Skeletal muscle tissue (tissue), 4 donors: ENCODE data around the gene RBM23. TPM values are rescaled to one million over a fixed set of nuclear protein-coding genes. Genes with fewer than 3 reads are reported as not detected.

ENCODE experiments used
- H3K27ac ChIP-seq: one replicate; pipeline ENCODE4 v1.7.0; 2013; ENCODE audit warnings: mild to moderate bottlenecking, low read depth, low read length, inconsistent platforms
- H3K27me3 ChIP-seq, 3 donors: one replicate each; pipeline ENCODE4 v1.7.0; 2013; ENCODE audit warnings: low read length in 3 of 3; ENCODE audit not compliant: control insufficient read depth in 3 of 3, insufficient read depth in 3 of 3
- H3K36me3 ChIP-seq, 3 donors: one replicate each; pipeline ENCODE4 v1.7.0; 2013; ENCODE audit warnings: low read length in 3 of 3; ENCODE audit not compliant: control insufficient read depth in 3 of 3, insufficient read depth in 3 of 3
- H3K4me1 ChIP-seq, 3 donors: one replicate each; pipeline ENCODE4 v1.7.0; 2013; ENCODE audit warnings: low read length in 3 of 3, mild to moderate bottlenecking in 3 of 3; ENCODE audit not compliant: control insufficient read depth in 3 of 3, insufficient read depth in 3 of 3
- H3K4me3 ChIP-seq, 3 donors: one replicate each; pipeline ENCODE4 v1.7.0; 2013; ENCODE audit warnings: low read length in 3 of 3
- H3K9ac ChIP-seq, 3 donors: one replicate each; pipeline ENCODE4 v1.7.0; 2013; ENCODE audit warnings: low read length in 3 of 3, mild to moderate bottlenecking in 3 of 3, moderate library complexity in 2 of 3, low read depth in 1 of 3
- H3K9me3 ChIP-seq, 3 donors: one replicate each; pipeline ENCODE4 v1.7.0; 2013; ENCODE audit warnings: low read length in 3 of 3; ENCODE audit not compliant: control insufficient read depth in 3 of 3
- total RNA-seq: library from RNA; depleted of rRNA; stranded (reverse); fragments of >200 nt; gene quantifications from one replicate; pipeline ENCODE4 v1.2.3, GENCODE V29; 2014
- donor health status: Osteomylitis.

RBM23 gene
- total RNA-seq, 1 donor from 2014 or later, result 66.8 TPM

DNA sequence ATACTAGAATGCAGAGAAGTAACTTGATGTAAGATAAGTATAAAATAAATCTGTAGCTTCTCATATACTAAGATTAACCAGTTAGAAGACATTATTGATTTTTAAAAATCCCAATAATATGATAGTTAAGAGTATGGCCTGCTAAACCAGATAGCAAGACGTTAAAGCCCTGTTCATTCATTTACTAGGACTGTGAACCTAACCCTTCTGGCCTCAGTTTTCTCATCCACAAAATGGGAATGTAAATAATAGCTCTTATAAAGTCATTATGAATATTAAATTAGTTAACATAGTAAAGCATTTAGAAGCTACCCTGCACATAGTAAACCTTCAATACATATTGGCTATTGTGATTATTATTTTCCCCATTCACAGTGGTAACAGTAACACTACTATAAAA, 16.2 kb upstream of the RBM23 start:
- Histone ChIP-seq H3K4me1 (peaks cover 4% of the 10 kb centered on the region in 3 donors), H3K27ac (no peak overlapping the region), H3K36me3 (peaks cover 0 to 3% (median 0%) of the 10 kb centered on the region in 3 donors), H3K27me3 (no peaks in the 10 kb centered on the region), H3K9ac (no peak overlapping the region), H3K9me3 (no peaks in the 10 kb centered on the region), H3K4me3 (no peak overlapping the region)

DNA sequence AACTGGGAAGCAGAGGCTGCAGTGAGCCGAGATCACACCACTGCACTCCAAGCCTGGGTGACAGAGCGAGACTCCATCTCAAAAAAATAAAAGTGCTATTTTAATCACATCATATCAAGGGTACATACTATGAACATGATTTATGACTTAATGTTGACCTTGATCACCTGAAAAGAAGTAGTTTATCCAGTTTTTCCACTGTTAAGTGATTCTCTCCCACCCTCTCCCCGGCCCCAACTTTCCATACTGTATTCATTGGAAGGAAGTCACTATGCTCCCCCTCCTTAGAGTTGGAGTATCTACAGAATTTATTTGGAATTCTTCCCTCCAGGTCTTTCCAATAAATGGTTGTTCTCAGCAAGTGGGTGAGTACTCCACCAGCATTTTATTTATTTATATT, 13.2 kb upstream of the RBM23 start:
- H3K36me3 ChIP-seq, result peaks cover 3 to 4% (median 3%) of the 10 kb centered on the region in 3 donors
- peaks cover 17 to 24% (median 21%) of the 10 kb centered on the region in 3 donors for H3K4me1 ChIP-seq
- H3K9me3 ChIP-seq, result no peaks in the 10 kb centered on the region
- H3K27ac ChIP-seq, result no peak overlapping the region
- no peak overlapping the region for H3K9ac ChIP-seq
- no peaks in the 10 kb centered on the region for H3K27me3 ChIP-seq
- no peak overlapping the region for H3K4me3 ChIP-seq

GRCh38 chr14:22929961-22930364, 11.0 kb upstream of the RBM23 start:
- Histone ChIP-seq H3K27ac (peak overlapping the region; percentile 93), H3K27me3 (no peaks in the 10 kb centered on the region), H3K9ac (peak overlapping the region; percentile 70 to 73 (median 71)), H3K36me3 (peaks cover 9 to 15% (median 14%) of the 10 kb centered on the region in 3 donors), H3K9me3 (no peaks in the 10 kb centered on the region), H3K4me3 (peak overlapping the region; percentile 74 to 98 (median 91)), H3K4me1 (peaks cover 17 to 24% (median 21%) of the 10 kb centered on the region in 3 donors)

GRCh38 chr14:22929104-22929960, 10.4 kb upstream of the RBM23 start, which contains the start of gene PRMT5:
TSS of gene PRMT5 (minus strand) at chr14:22929376. CDS start at chr14:22929361, 15 bp downstream.
- Histone ChIP-seq H3K4me3 (peak within 1 kb of the TSS; percentile 91 to 99 (median 98)), H3K36me3 (peaks cover 14 to 21% (median 21%) of the 10 kb centered on the region in 3 donors), H3K4me1 (peaks cover 17 to 24% (median 21%) of the 10 kb centered on the region in 3 donors), H3K27me3 (no peaks in the 10 kb centered on the region), H3K9me3 (no peaks in the 10 kb centered on the region), H3K9ac (peak within 1 kb of the TSS; percentile 93 to 99 (median 95)), H3K27ac (peak within 1 kb of the TSS; percentile 93)

DNA sequence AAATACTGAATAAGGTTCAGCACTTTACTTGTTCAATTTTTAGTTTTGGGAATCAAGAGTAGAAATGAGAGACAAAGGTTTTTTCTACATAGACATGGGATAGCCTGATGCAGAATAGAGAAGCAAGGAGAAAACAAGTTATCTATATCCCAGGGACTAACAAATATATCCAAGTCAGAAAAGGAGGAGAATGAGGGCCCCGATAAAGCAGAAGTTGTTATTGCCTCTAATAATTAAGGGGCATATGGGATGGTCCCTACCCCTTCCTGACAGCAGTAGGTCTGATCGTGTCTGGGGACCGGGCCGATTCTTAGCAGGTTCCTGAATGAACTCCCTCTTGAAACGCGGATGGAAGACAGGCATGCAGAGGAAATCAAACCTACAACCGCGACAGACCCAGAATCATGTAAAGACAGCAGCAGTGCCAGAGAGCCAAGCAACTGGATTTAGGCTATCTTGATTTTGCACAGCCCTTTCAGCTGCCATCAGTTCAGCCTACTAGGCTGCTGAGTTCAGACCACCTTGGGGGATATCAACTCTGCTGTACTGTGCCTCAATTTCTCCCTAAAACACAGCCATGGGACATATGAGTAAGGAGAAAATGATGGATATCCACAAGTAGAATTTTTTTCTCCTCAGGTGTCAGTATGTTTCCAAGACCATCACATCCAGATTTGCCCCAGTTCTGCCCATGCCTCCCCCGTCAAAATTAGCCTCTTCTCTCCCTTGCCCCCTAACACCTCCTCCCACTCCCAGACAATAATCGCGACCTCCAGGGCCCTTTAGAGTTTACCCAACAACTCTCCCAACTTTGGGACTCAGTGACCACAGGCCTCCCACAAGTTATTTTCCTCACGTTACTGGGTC, 9.5 kb upstream of the RBM23 start:
- Histone ChIP-seq H3K27ac (peak overlapping the region; percentile 93), H3K9ac (peak overlapping the region; percentile 93 to 99 (median 95)), H3K36me3 (peaks cover 22 to 29% (median 28%) of the 10 kb centered on the region in 3 donors), H3K9me3 (no peaks in the 10 kb centered on the region), H3K27me3 (no peaks in the 10 kb centered on the region), H3K4me1 (peaks cover 17 to 24% (median 21%) of the 10 kb centered on the region in 3 donors), H3K4me3 (peak overlapping the region; percentile 91 to 99 (median 98))

DNA sequence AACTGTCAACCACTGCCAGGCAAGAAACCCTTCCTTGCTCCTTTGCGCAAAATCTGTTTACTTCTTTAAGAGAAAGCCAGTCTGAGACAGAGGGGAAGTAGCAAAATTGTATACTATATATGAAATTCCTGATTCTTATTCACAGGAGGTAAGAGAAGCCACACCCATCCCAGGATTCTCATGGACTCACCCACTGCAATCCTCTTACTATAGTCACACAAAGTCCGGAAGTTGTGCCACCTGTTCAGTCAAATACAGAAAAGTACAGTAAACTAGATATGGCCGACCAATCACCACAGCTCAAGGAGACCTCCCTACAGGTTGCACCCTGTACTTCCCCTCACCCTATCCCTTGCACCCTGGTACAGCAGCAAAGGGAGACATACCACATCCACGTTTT, 7.4 kb upstream of the RBM23 start:
- H3K27me3 ChIP-seq, result no peaks in the 10 kb centered on the region
- H3K4me3 ChIP-seq, result no peak overlapping the region
- H3K9ac ChIP-seq, result no peak overlapping the region
- peaks cover 17 to 24% (median 21%) of the 10 kb centered on the region in 3 donors for H3K4me1 ChIP-seq
- peaks cover 34 to 44% (median 43%) of the 10 kb centered on the region in 3 donors for H3K36me3 ChIP-seq
- H3K27ac ChIP-seq, result no peak overlapping the region
- H3K9me3 ChIP-seq, result no peaks in the 10 kb centered on the region

- peaks cover 41 to 52% (median 51%) of the 10 kb centered on the region in 3 donors for H3K36me3 ChIP-seq
- no peak overlapping the region for H3K9ac ChIP-seq
Observed at GRCh38 chr14:22925513-22925912, 6.6 kb upstream of the RBM23 start.

DNA sequence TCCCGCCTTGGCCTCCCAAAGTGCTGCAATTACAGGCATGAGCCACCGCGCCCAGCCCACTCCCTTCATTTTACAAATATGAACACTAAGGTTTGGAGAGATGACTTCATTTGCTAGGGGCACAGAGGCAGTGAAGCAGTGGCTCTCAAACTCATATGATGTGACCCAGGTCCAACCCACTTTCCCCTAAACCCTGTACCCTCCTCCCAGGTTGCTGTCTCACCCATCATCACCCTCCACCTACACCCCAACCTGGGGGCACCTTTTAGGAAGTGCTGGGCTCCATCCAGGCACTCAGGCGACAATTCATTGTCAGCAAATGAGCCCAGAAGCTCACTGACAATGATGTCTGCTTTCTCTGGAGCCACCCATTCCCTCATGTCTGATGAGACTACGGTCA, 4.8 kb upstream of the RBM23 start:
- H3K9me3 ChIP-seq, result no peaks in the 10 kb centered on the region
- peaks cover 10 to 21% (median 11%) of the 10 kb centered on the region in 3 donors for H3K4me1 ChIP-seq
- H3K9ac ChIP-seq, result no peak overlapping the region
- H3K4me3 ChIP-seq, result no peak overlapping the region
- H3K36me3 ChIP-seq, result peaks cover 44 to 56% (median 55%) of the 10 kb centered on the region in 3 donors
- no peaks in the 10 kb centered on the region for H3K27me3 ChIP-seq
- no peak overlapping the region for H3K27ac ChIP-seq

More at GRCh38 chr14:22925513-22925912, 6.6 kb upstream of the RBM23 start:
- H3K4me3 ChIP-seq, result no peak overlapping the region
- peaks cover 16 to 23% (median 20%) of the 10 kb centered on the region in 3 donors for H3K4me1 ChIP-seq
- no peaks in the 10 kb centered on the region for H3K9me3 ChIP-seq
- H3K27ac ChIP-seq, result no peak overlapping the region
- no peaks in the 10 kb centered on the region for H3K27me3 ChIP-seq

- Histone ChIP-seq H3K36me3 (peaks cover 43 to 54% (median 53%) of the 10 kb centered on the region in 3 donors), H3K27ac (no peak overlapping the region), H3K4me1 (peaks cover 4 to 13% (median 9%) of the 10 kb centered on the region in 3 donors), H3K27me3 (no peaks in the 10 kb centered on the region), H3K9me3 (no peaks in the 10 kb centered on the region), H3K4me3 (no peak overlapping the region), H3K9ac (no peak overlapping the region)
Observed at GRCh38 chr14:22922294-22922693, 3.3 kb upstream of the RBM23 start.
